MM.1S (cell line): ENCODE data around the gene S1PR2.

Source experiments
- CTCF ChIP-seq: fragments of 300-600 bp; sonication (generic); IDR thresholded peaks from 2 replicates; pipeline ENCODE4 v1.5.1; 2016; ENCODE audit warnings: antibody characterized with exemption, low read length, mixed read lengths
- EZH2 ChIP-seq: fragments of 300-600 bp; sonication (generic); optimal IDR thresholded peaks from 2 replicates; pipeline ENCODE3; 2017; ENCODE audit warnings: low read depth, mild to moderate bottlenecking, antibody characterized with exemption, low read length, mixed read lengths
- EZH2phosphoT487 ChIP-seq: fragments of 300-600 bp; sonication (generic); IDR thresholded peaks from 2 replicates; pipeline ENCODE4 v1.6.1; 2018; ENCODE audit warnings: antibody characterized with exemption, low read length

- TF ChIP-seq CTCF (no peak), EZH2 (no peak), EZH2phosphoT487 (no peak)
Observed at GRCh38 chr19:10274589-10274988, 43.5 kb upstream of the S1PR2 start.
